T-cell (primary cell): ENCODE results near the gene DPEP1. TPM values are rescaled to one million over a fixed set of nuclear protein-coding genes. Genes with fewer than 3 reads are reported as not detected.
A peak's percentile ranks its signal among the peaks of the same experiment; 100 is the strongest.

ENCODE experiments used
- ATAC-seq, 4 experiments: fragments of 200-7000 bp in 3 of 4; fragments of 150-1000 bp in 1 of 4; cut with Tn5 transposase; replicated peaks in 1 of 4; 1 replicate in 3 of 4; 2 replicates in 1 of 4; pipeline ENCODE4 v1.10.0; 2021; ENCODE audit warnings: moderate library complexity in 3 of 4, mild to moderate bottlenecking in 2 of 4, moderate number of reproducible peaks in 1 of 4
- CTCF ChIA-PET, 2 donors: fragments of 300-600 bp; sonication (Branson Sonifier 250); formaldehyde crosslinking; loops; one replicate each; lab custom pipeline; 2022; ENCODE audit warnings: antibody characterized with exemption in 2 of 2; lab: Charles Lee
- POLR2A ChIA-PET, 2 donors: fragments of 300-600 bp; sonication (Branson Sonifier 250); formaldehyde crosslinking; loops; one replicate each; lab custom pipeline; 2022; ENCODE audit warnings: antibody characterized with exemption in 2 of 2; lab: Charles Lee
- DNase-seq, 35 experiments: peaks; one replicate each; pipeline versions ENCODE4 v3.0.0 to v3.0.0-alpha.2; 2013 to 2023
- H3K27ac ChIP-seq: one replicate; pipeline ENCODE4 v1.5.1; 2013; ENCODE audit warnings: low read length
- H3K27me3 ChIP-seq, 2 experiments: replicated peaks in 1 of 2; 1 replicate in 1 of 2; 2 replicates in 1 of 2; pipeline versions ENCODE4 v1.6.1 to v1.7.0; 2013; ENCODE audit warnings: low read length in 1 of 2, mixed read lengths in 1 of 2; ENCODE audit not compliant: control insufficient read depth in 2 of 2, insufficient read depth in 2 of 2; ENCODE audit errors: extremely low read depth in 1 of 2
- H3K36me3 ChIP-seq, 2 donors: 1 replicate in 1 of 2; 2 replicates in 1 of 2; pipeline versions ENCODE4 v1.6.1 to v1.7.0; 2013; ENCODE audit warnings: low read length in 1 of 2; ENCODE audit not compliant: control insufficient read depth in 2 of 2, insufficient read depth in 1 of 2; ENCODE audit errors: extremely low read depth in 1 of 2
- H3K4me1 ChIP-seq, 2 experiments: 1 replicate in 1 of 2; 2 replicates in 1 of 2; pipeline versions ENCODE4 v1.6.1 to v1.7.0; 2013; ENCODE audit warnings: low read length in 2 of 2, mixed read lengths in 1 of 2; ENCODE audit not compliant: insufficient read depth in 2 of 2, control insufficient read depth in 1 of 2; ENCODE audit errors: extremely low read depth in 1 of 2
- H3K4me3 ChIP-seq, 2 donors: 1 replicate in 1 of 2; 2 replicates in 1 of 2; pipeline versions ENCODE4 v1.5.1 to v1.7.0; 2013; ENCODE audit warnings: mild to moderate bottlenecking in 2 of 2, low read length in 1 of 2, moderate library complexity in 1 of 2; ENCODE audit not compliant: control insufficient read depth in 1 of 2; ENCODE audit errors: extremely low read depth in 1 of 2
- H3K9me3 ChIP-seq: 2 replicates; pipeline ENCODE4 v1.7.0; 2013
- H3K27ac Mint-ChIP-seq, 2 donors: one replicate each; pipeline ENCODE4 v1.8.0; 2020 to 2021; ENCODE audit warnings: mild to moderate bottlenecking in 2 of 2, mixed read lengths in 2 of 2
- H3K27me3 Mint-ChIP-seq, 2 donors: one replicate each; pipeline ENCODE4 v1.8.0; 2021 to 2022; ENCODE audit warnings: mixed read lengths in 2 of 2
- H3K36me3 Mint-ChIP-seq: one replicate; pipeline ENCODE4 v1.8.0; 2021; ENCODE audit warnings: mixed read lengths
- H3K4me1 Mint-ChIP-seq, 3 donors: one replicate each; pipeline ENCODE4 v1.8.0; 2020 to 2022; ENCODE audit warnings: mixed read lengths in 3 of 3, mild to moderate bottlenecking in 1 of 3
- H3K4me3 Mint-ChIP-seq, 3 donors: one replicate each; pipeline ENCODE4 v1.8.0; 2020 to 2022; ENCODE audit warnings: mild to moderate bottlenecking in 3 of 3, mixed read lengths in 3 of 3, moderate library complexity in 3 of 3
- H3K9me3 Mint-ChIP-seq, 3 donors: one replicate each; pipeline ENCODE4 v1.8.0; 2020 to 2022; ENCODE audit warnings: mixed read lengths in 3 of 3
- WGBS: methylation state at CpG from one replicate; pipeline ENCODE4 v1.1.5; 2013; ENCODE audit warnings: missing lambda C conversion rate; ENCODE audit not compliant: insufficient coverage; 5-methylcytosine and 5-hydroxymethylcytosine counted together
- total RNA-seq, 35 experiments: library from RNA in 6 of 35; stranded (reverse) in 6 of 35; fragments of 120-200 nt in 1 of 35; gene quantifications; one replicate each; pipeline versions ENCODE4 v1.2.1 to v1.2.4 and lab custom pipeline; 2013 to 2026

Gene DPEP1
- total RNA-seq, 5 donors from 2014 or later (not counting 1 experiment from before 2014, with no cell fraction given), result 0.18 TPM; not detected in 4

GRCh38 chr16:89615596-89616090, 2.2 kb downstream of the DPEP1 start:
- DNase-seq (peak in 11 of 35 experiments; percentile 16 to 56 (median 35)), ATAC-seq (peak in 3 of 4 experiments; percentile 7 to 57 (median 42))
- Histone ChIP-seq H3K27me3 (peaks cover 0 to 10% of the 10 kb centered on the region in 2 experiments), H3K4me3 (no peak overlapping the region), H3K27ac (no peak overlapping the region), H3K4me1 (peaks cover 3 to 32% of the 10 kb centered on the region in 2 experiments), H3K36me3 (no peaks in the 10 kb centered on the region), H3K9me3 (no peaks in the 10 kb centered on the region)
- peaks cover 0 to 10% (median 3%) of the 10 kb centered on the region in 3 donors for H3K9me3 Mint-ChIP-seq
- H3K4me3 Mint-ChIP-seq, result no peak overlapping the region
- H3K36me3 Mint-ChIP-seq, result no peaks in the 10 kb centered on the region
- CTCF ChIA-PET, result no interaction called here
- H3K4me1 Mint-ChIP-seq, result peaks cover 11 to 13% (median 13%) of the 10 kb centered on the region in 3 donors
- 63% methylated on average over 4 of the region's 17 CpGs for WGBS
- H3K27me3 Mint-ChIP-seq, result no peaks in the 10 kb centered on the region
- H3K27ac Mint-ChIP-seq, result no peak overlapping the region
- POLR2A ChIA-PET, result no interaction called here

- peaks cover 0 to 10% (median 3%) of the 10 kb centered on the region in 3 donors for H3K9me3 Mint-ChIP-seq
- Histone ChIP-seq H3K4me3 (no peak overlapping the region), H3K27me3 (peaks cover 0 to 10% of the 10 kb centered on the region in 2 experiments), H3K36me3 (no peaks in the 10 kb centered on the region), H3K27ac (peak overlapping the region; percentile 77), H3K4me1 (peaks cover 3 to 32% of the 10 kb centered on the region in 2 experiments), H3K9me3 (no peaks in the 10 kb centered on the region)
- peak overlapping the region; percentile 89 to 93 for H3K27ac Mint-ChIP-seq
- ChIA-PET POLR2A (no interaction called here), CTCF (no interaction called here)
- H3K4me3 Mint-ChIP-seq, result peak overlapping the region in 1 of 3 donors; percentile 66
- WGBS, result 9% methylated on average over 14 of the region's 20 CpGs
- peak in 3 of 4 experiments; percentile 46 to 58 (median 55) for ATAC-seq
- H3K36me3 Mint-ChIP-seq, result no peaks in the 10 kb centered on the region
- H3K27me3 Mint-ChIP-seq, result peaks cover 0 to under 1% of the 10 kb centered on the region in 2 donors
- peaks cover 11 to 13% (median 13%) of the 10 kb centered on the region in 3 donors for H3K4me1 Mint-ChIP-seq
- peak in 15 of 35 experiments; percentile 8 to 52 (median 24) for DNase-seq
These were observed 3.2 kb downstream of the DPEP1 start for GRCh38 chr16:89616623-89617022.

- Mint-ChIP-seq H3K4me1 (peaks cover 11 to 13% (median 13%) of the 10 kb centered on the region in 3 donors), H3K27me3 (peaks cover 0 to 5% of the 10 kb centered on the region in 2 donors), H3K9me3 (peaks cover 0 to 10% (median 3%) of the 10 kb centered on the region in 3 donors), H3K27ac (peak overlapping the region; percentile 89 to 93), H3K4me3 (peak overlapping the region in 1 of 3 donors; percentile 66), H3K36me3 (no peaks in the 10 kb centered on the region)
- Histone ChIP-seq H3K27ac (peak overlapping the region; percentile 77), H3K36me3 (no peaks in the 10 kb centered on the region), H3K27me3 (peaks cover 0 to 10% of the 10 kb centered on the region in 2 experiments), H3K9me3 (no peaks in the 10 kb centered on the region), H3K4me1 (peaks cover 3 to 32% of the 10 kb centered on the region in 2 experiments), H3K4me3 (no peak overlapping the region)
- DNase-seq (peak in 1 of 35 experiments; percentile 30), ATAC-seq (peak in 1 of 4 experiments; percentile 54)
- POLR2A ChIA-PET, result no interaction called here
- 59% methylated on average over 4 of the region's 6 CpGs for WGBS
- CTCF ChIA-PET, result no interaction called here
These were observed 3.6 kb downstream of the DPEP1 start for GRCh38 chr16:89617036-89617435.

- no peak for ATAC-seq
- Mint-ChIP-seq H3K9me3 (peaks cover 0 to 6% (median 3%) of the 10 kb centered on the region in 3 donors), H3K27me3 (peaks cover under 1 to 11% of the 10 kb centered on the region in 2 donors), H3K4me1 (peaks cover 11 to 13% (median 12%) of the 10 kb centered on the region in 3 donors), H3K36me3 (no peaks in the 10 kb centered on the region), H3K27ac (no peak overlapping the region), H3K4me3 (no peak overlapping the region)
- Histone ChIP-seq H3K4me3 (no peak overlapping the region), H3K4me1 (peaks cover 3 to 32% of the 10 kb centered on the region in 2 experiments), H3K36me3 (no peaks in the 10 kb centered on the region), H3K27ac (no peak overlapping the region), H3K27me3 (peaks cover 0 to 12% of the 10 kb centered on the region in 2 experiments), H3K9me3 (no peaks in the 10 kb centered on the region)
- POLR2A ChIA-PET, result interaction anchor here in 1 of 2 donors (0.6 kb wide), 1 partner anchor 28 kb away, joined by 10 read pairs; no protein-coding TSS in a partner anchor
- WGBS, result 82% methylated on average over 4 of the region's 16 CpGs
- no peak for DNase-seq
- CTCF ChIA-PET, result no interaction called here
These were observed 4.9 kb downstream of the DPEP1 start for GRCh38 chr16:89618109-89618998.

GRCh38 chr16:89619840-89620239, 6.4 kb downstream of the DPEP1 start:
- ATAC-seq, result no peak
- 94% methylated on average over 12 of the region's 12 CpGs for WGBS
- H3K9me3 Mint-ChIP-seq, result peaks cover 0 to 6% (median 3%) of the 10 kb centered on the region in 3 donors
- ChIA-PET CTCF (interaction anchor here in 1 of 2 donors (0.7 kb wide), 1 partner anchor 12 kb away, joined by 8 read pairs; no protein-coding TSS in a partner anchor), POLR2A (no interaction called here)
- H3K36me3 Mint-ChIP-seq, result no peaks in the 10 kb centered on the region
- Histone ChIP-seq H3K27ac (no peak overlapping the region), H3K9me3 (no peaks in the 10 kb centered on the region), H3K27me3 (peaks cover 0 to 21% of the 10 kb centered on the region in 2 experiments), H3K4me1 (peaks cover 3 to 32% of the 10 kb centered on the region in 2 experiments), H3K4me3 (no peak overlapping the region), H3K36me3 (no peaks in the 10 kb centered on the region)
- no peak overlapping the region for H3K27ac Mint-ChIP-seq
- H3K4me1 Mint-ChIP-seq, result peaks cover 13 to 14% (median 13%) of the 10 kb centered on the region in 3 donors
- no peak for DNase-seq
- H3K4me3 Mint-ChIP-seq, result no peak overlapping the region
- peaks cover 4 to 23% of the 10 kb centered on the region in 2 donors for H3K27me3 Mint-ChIP-seq

- Histone ChIP-seq H3K36me3 (no peaks in the 10 kb centered on the region), H3K27ac (no peak overlapping the region), H3K4me1 (peaks cover 3 to 26% of the 10 kb centered on the region in 2 experiments), H3K27me3 (peaks cover 0 to 17% of the 10 kb centered on the region in 2 experiments), H3K4me3 (no peak overlapping the region), H3K9me3 (no peaks in the 10 kb centered on the region)
- no peak for ATAC-seq
- DNase-seq, result no peak
- Mint-ChIP-seq H3K4me3 (no peak overlapping the region), H3K27ac (no peak overlapping the region), H3K36me3 (no peaks in the 10 kb centered on the region), H3K4me1 (peaks cover 13 to 14% (median 13%) of the 10 kb centered on the region in 3 donors), H3K9me3 (peaks cover 0 to 6% (median 3%) of the 10 kb centered on the region in 3 donors), H3K27me3 (peaks cover 4 to 28% of the 10 kb centered on the region in 2 donors)
- ChIA-PET CTCF (no interaction called here), POLR2A (interaction anchor here in 1 of 2 donors (0.6 kb wide), 1 partner anchor 28 kb away, joined by 3 read pairs; no protein-coding TSS in a partner anchor)
- 80% methylated on average over 15 of the region's 16 CpGs for WGBS
These were observed 7.0 kb downstream of the DPEP1 start for GRCh38 chr16:89620406-89620841.
